ENCODE measurements around the gene JPH2.
"Not testable (repeated sequence)": the region's sequence is repeated elsewhere in the genome, so short reads cannot be mapped to it uniquely, and the experiment has no call there.

The JPH2 gene

DNA sequence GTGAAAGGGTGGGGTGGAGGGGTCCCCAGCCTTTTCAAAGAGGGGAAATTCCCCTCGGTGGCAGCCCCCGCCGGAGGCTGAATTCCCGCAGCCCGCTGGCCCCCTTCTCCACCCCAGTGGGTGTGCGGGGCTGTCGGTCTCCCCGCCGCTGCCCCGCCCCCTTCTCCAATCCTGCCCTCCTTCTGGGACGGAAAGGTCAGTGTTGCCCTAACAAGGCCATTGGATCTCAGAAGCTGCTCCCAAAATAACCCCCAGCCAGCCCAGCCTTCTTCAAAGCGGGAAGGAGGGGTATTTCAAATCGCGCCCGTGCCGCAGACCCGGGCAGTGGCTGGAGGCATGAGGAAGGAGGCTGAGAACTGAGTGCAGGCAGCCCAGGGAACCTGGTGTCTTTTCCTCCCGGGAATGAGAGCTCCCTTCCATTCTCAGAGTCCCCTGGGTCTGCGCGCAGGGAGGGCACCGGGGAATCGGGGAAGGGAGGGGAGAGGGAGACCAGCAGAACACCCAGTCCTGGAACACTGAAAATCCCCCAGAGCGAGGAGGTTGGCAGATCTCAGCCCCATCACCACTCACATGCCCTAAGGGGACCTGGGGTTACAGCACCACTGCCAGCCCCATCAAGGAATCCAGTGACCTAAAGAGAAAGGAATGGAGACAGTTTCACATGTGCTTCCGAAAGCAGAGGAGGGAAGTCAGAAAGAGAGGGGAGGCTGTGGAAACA lies at the start of gene JPH2:
JPH2 (minus strand) TSS at position 135 of the 718 bp plus-strand sequence. CDS start 483 bp downstream, outside the sequence.
- no peak for DNase-seq (ENCODE audit: low read depth)

GRCh38 chr20:44235702-44236101 lies 48.7 kb upstream of the JPH2 start:
- DNase-seq (ENCODE audit: low read depth) = no peak

DNA sequence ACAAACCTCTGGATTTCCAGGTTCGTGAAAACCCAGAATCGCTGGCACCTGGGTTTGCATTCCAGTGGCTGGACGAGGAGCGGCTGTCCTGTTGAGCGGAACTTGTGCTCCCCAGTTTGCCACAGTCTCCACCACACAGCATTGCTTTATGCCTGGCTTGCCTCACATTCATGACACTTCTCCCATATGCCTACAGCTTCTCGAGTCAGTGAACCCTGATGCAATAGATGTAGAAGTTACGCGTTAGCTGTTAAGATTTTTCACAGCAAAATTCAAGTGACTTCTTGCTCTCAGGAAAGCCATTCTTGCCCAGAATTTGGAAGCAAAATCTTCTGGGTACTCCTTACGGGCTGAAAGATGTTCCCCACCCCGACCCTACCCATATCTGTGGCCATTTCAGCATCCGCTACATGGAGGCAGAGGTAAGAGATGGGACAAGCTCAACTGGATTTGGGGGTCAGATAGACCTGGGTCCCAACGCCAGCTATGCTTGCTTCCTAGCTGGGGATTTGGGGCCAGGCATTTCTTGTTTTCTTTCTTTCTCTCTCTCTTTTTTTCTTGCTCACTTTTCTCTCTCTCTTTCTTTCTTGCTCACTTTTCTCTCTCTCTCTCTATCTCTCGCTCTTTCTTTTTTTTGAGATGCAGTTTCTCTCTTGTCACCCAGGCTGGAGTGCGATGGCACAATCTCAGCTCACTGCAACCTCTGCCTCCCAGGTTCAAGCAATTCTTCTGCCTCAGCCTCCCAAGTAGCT lies 47.8 kb upstream of the JPH2 start:
- DNase-seq (ENCODE audit: low read depth) = no peak

- no peak for DNase-seq (ENCODE audit: low read depth)
Observed at GRCh38 chr20:44233436-44234016, 46.5 kb upstream of the JPH2 start.

GRCh38 chr20:44232469-44232856 lies 45.5 kb upstream of the JPH2 start:
- DNase-seq (ENCODE audit: low read depth) = not testable (repeated sequence)

GRCh38 chr20:44231713-44232468 lies 44.9 kb upstream of the JPH2 start:
- no peak for DNase-seq (ENCODE audit: low read depth)

DNA sequence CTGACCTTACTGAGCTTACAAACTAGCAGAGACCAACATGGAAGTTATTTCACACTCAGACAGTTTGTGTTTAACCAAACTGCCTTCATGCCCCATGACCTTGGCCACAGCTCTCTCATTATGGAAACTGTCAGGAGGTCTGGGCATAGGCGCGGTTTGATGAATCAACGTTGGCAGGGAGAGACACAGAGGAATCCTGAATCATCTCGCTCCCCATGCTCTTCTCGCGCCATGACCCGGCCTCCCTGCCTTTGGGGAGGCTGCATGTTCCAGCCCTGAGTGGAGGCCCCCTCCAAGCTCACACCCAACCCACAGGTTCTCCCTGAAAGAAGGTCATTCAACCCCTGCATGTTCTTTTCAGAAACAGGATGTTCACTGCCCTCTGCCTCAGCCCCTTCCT lies 44.2 kb upstream of the JPH2 start:
- no peak for DNase-seq (ENCODE audit: low read depth)

GRCh38 chr20:44228465-44229258 lies 41.7 kb upstream of the JPH2 start:
- no peak for DNase-seq (ENCODE audit: low read depth)

GRCh38 chr20:44224637-44225036 lies 37.6 kb upstream of the JPH2 start:
- DNase-seq (ENCODE audit: low read depth) = no peak

DNA sequence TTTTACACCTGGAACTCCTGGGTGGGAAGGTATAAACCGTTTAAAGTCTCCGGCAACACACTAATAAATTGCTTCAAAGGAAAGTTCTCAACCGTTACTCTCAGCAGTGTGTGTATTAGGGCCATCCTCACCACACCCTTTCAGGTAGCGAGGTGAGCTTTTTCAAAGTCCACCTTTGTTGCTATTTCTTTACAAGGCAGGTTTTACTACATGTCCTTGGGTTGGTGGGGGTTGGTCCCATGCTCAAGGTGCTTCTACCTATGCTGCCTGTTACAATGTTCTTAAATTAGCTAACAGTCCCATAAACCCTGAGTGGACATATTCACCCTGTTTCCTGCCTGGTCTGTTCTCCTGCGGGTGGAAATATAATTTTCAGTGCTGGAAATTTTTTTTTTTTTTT lies 36.7 kb upstream of the JPH2 start:
- no peak for DNase-seq (ENCODE audit: low read depth)

- no peak for DNase-seq (ENCODE audit: low read depth)
Observed at GRCh38 chr20:44222633-44223368, 35.8 kb upstream of the JPH2 start.

DNA sequence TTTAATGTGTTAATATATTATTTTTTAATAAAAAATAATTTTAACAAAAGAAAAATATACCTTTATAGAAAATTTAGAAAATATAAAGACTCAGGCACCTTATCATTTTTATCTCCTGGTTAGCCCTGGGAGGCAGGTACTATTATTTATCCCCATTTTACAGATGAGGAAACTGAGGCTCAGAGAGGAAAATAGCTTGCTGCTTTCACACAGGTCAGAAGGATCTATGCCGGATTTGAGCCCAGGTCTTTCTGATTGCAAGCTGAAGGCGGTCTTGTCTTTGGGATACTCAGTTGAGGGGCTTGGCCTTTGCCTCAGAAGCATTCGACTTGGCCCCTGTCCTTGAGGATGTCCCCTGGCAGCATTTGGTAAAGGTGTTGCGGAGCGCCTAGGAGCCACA lies 35.0 kb upstream of the JPH2 start:
- no peak for DNase-seq (ENCODE audit: low read depth)

GRCh38 chr20:44221368-44221954 lies 34.5 kb upstream of the JPH2 start:
- DNase-seq (ENCODE audit: low read depth) = no peak

GRCh38 chr20:44219791-44220190 lies 32.8 kb upstream of the JPH2 start:
- DNase-seq (ENCODE audit: low read depth) = no peak

DNA sequence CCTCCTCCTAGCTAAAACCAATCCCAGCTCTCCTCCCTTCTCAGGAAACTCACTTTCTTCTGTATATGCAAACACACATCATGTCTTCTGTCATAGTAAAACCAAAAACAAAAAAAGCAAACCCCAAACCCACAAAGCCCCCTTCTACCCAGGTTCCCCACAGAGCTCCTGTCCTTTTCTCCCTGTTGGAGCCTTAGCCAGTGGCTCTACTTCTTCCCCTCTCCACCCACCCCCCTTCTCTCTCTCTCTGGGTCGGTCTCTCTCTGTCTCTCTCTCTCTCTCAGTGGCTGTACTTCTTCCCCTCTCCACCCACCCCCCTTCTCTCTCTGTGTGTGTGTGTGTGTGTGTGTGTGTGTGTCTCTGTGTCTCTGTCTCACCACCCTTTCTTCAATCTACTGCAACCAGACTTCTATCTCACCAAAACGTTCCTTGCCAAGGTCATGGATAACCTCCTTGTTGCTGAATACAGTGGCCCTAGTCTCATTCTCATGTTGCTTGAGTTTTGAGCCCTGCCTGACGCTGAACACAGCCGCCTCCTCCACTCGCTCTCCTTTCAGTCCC lies 32.3 kb upstream of the JPH2 start:
- DNase-seq (ENCODE audit: low read depth) = no peak

- no peak for DNase-seq (ENCODE audit: low read depth)
Observed at GRCh38 chr20:44218446-44218845, 31.5 kb upstream of the JPH2 start.

DNA sequence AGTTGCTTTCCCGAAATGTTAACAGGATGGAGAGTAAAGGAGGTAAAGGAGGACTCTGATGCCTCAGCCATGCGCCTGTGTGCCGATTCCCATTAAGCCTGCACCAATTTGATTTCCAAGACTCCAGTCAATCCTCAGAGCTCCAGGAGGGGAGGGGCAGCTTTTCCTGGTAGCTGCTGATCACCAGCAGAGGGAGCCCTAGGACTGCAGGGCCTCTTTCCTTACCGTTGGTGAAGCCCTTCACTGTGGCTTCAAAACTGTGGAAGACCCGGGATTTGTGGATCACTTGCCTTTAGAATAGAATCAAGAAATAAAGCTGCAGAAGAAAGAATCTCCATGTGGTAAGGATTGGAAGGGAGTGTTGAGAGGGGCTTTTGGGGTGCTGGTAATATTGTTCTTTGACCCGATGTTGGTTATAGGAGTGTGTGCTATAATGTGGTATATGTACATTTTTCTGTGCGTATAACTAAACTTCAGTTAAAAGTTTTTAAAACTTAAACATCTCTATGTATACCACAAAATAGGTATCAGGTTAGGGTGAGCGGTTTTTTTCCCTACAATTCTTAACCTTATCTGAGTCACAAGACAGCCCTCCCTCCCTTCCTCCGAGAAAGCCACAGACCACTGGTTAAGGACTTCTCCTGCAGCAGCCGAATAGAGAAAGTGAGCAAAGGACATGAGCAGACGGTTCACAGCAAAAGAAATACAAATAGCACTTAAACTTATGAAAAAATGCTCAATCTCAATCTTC lies 30.5 kb upstream of the JPH2 start:
- DNase-seq (ENCODE audit: low read depth) = peak; percentile 18

GRCh38 chr20:44215125-44215524 lies 28.1 kb upstream of the JPH2 start:
- DNase-seq (ENCODE audit: low read depth) = peak; percentile 35

DNA sequence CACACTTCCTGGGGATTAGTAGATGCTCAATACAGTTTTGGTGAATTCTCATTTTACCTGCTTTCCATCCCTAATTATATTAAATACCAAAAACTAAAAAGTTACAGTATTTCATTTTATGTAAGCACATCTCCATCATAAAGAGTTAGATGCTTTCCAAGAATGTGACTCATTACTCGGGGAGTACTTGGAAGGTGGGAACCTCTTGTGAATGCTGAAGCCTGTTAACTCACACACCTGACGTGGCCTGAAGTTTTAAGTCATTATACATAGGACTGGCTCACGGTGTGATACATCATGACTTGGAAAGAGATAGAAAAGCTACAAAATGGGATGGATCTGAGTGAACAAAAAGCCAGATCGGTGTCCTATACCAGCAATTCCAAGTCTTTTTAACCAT lies 25.8 kb upstream of the JPH2 start:
- DNase-seq (ENCODE audit: low read depth) = no peak
